DOHH2 (cell line): ENCODE data around the gene ARID3A.

ENCODE experiments used
- H3F3A ChIP-seq: fragments of 200-600 bp; sonication (generic), shearing (Covaris generic); 2 replicates; pipeline ENCODE4 v1.6.0; 2016; ENCODE audit warnings: antibody characterized with exemption, mild to moderate bottlenecking; ENCODE audit not compliant: control insufficient read depth, insufficient read depth
- H3K27ac ChIP-seq: fragments of 200-600 bp; sonication (generic); 2 replicates; pipeline ENCODE4 v1.5.1; 2014; ENCODE audit warnings: low read depth, mild to moderate bottlenecking, low read length, moderate library complexity
- H3K27me3 ChIP-seq: fragments of 200-600 bp; sonication (generic); 2 replicates; pipeline ENCODE4 v1.6.1; 2014; ENCODE audit warnings: mild to moderate bottlenecking, low read length, mixed read lengths; ENCODE audit not compliant: control insufficient read depth
- H3K36me3 ChIP-seq: fragments of 200-600 bp; sonication (generic); 2 replicates; pipeline ENCODE4 v1.6.1; 2014; ENCODE audit warnings: mild to moderate bottlenecking, low read length, moderate library complexity, mixed read lengths; ENCODE audit not compliant: control insufficient read depth
- H3K4me1 ChIP-seq: fragments of 200-600 bp; sonication (generic); 2 replicates; pipeline ENCODE4 v1.6.1; 2014; ENCODE audit warnings: mild to moderate bottlenecking, low read length, mixed read lengths; ENCODE audit not compliant: control insufficient read depth
- H3K4me2 ChIP-seq: fragments of 200-600 bp; sonication (generic); 2 replicates; pipeline ENCODE4 v1.6.0; 2014; ENCODE audit warnings: mild to moderate bottlenecking, low read length, moderate library complexity
- H3K4me3 ChIP-seq: fragments of 200-600 bp; sonication (generic); 2 replicates; pipeline ENCODE4 v1.5.1; 2014; ENCODE audit warnings: mild to moderate bottlenecking, low read length, mixed read lengths
- H3K79me2 ChIP-seq: fragments of 200-600 bp; sonication (generic); 2 replicates; pipeline ENCODE4 v1.6.1; 2014; ENCODE audit warnings: mild to moderate bottlenecking, low read length, mixed read lengths; ENCODE audit not compliant: control insufficient read depth
- H3K9me2 ChIP-seq: fragments of 200-600 bp; sonication (generic); replicated peaks from 2 replicates; pipeline ENCODE4 v1.6.1; 2014; ENCODE audit warnings: mild to moderate bottlenecking, low read length, mixed read lengths; ENCODE audit not compliant: control insufficient read depth
- H3K9me3 ChIP-seq: fragments of 200-600 bp; sonication (generic); 2 replicates; pipeline ENCODE4 v1.6.1; 2014; ENCODE audit warnings: antibody characterized with exemption, low read length, mixed read lengths; ENCODE audit not compliant: control insufficient read depth, insufficient read depth
- H4K20me1 ChIP-seq: fragments of 200-600 bp; sonication (generic); 2 replicates; pipeline ENCODE4 v1.6.0; 2014; ENCODE audit warnings: low read depth, mild to moderate bottlenecking, antibody characterized with exemption, low read length, moderate library complexity; ENCODE audit not compliant: control insufficient read depth, insufficient read depth
- CTCF ChIP-seq: fragments of 200-600 bp; sonication (generic); IDR thresholded peaks from one replicate; pipeline ENCODE4 v1.5.1; 2014; ENCODE audit warnings: antibody characterized with exemption, mild to moderate bottlenecking, low read depth, low read length; ENCODE audit not compliant: poor library complexity, severe bottlenecking
- EZH2phosphoT487 ChIP-seq: fragments of 200-600 bp; sonication (generic); IDR thresholded peaks from 2 replicates; pipeline ENCODE4 v1.6.1; 2017; ENCODE audit warnings: borderline replicate concordance, mild to moderate bottlenecking, antibody characterized with exemption, low read length, moderate library complexity, mixed read lengths

ARID3A gene

GRCh38 chr19:986083-986482, 60.2 kb downstream of the ARID3A start:
- peaks cover 4% of the 10 kb centered on the region for H3F3A ChIP-seq
- H3K9me2 ChIP-seq, result no peaks in the 10 kb centered on the region

GRCh38 chr19:988081-988480, 62.2 kb downstream of the ARID3A start:
- Histone ChIP-seq H3F3A (peaks cover 2% of the 10 kb centered on the region), H3K4me1 (peaks cover 14% of the 10 kb centered on the region), H3K27me3 (no peaks in the 10 kb centered on the region), H3K36me3 (peaks cover 61% of the 10 kb centered on the region), H3K9me3 (peaks cover 4% of the 10 kb centered on the region; the same call in 1 of the 2 replicates), H3K4me2 (no peak overlapping the region), H3K4me3 (no peak overlapping the region), H3K79me2 (peaks cover 17% of the 10 kb centered on the region), H3K9me2 (no peaks in the 10 kb centered on the region), H3K27ac (no peak overlapping the region), H4K20me1 (no peaks in the 10 kb centered on the region)
- TF ChIP-seq CTCF, result no peak
- TF ChIP-seq EZH2phosphoT487, result no peak

More at GRCh38 chr19:986083-986482, 60.2 kb downstream of the ARID3A start:
- H3K9me3 ChIP-seq, result peaks cover 3% of the 10 kb centered on the region; the same call in 1 of the 2 replicates
- TF ChIP-seq CTCF (no peak), EZH2phosphoT487 (no peak)
- H3K4me2 ChIP-seq, result no peak overlapping the region
- H3K79me2 ChIP-seq, result peaks cover 17% of the 10 kb centered on the region
- no peaks in the 10 kb centered on the region; the same call in 1 of the 2 replicates for H3K27me3 ChIP-seq
- H4K20me1 ChIP-seq, result no peaks in the 10 kb centered on the region
- no peak overlapping the region for H3K4me3 ChIP-seq
- peaks cover 20% of the 10 kb centered on the region for H3K4me1 ChIP-seq
- H3K27ac ChIP-seq, result no peak overlapping the region
- H3K36me3 ChIP-seq, result peaks cover 47% of the 10 kb centered on the region

- H3K4me2 ChIP-seq, result no peak overlapping the region
- peaks cover 17% of the 10 kb centered on the region for H3K79me2 ChIP-seq
- H3K36me3 ChIP-seq, result peaks cover 63% of the 10 kb centered on the region
- no peaks in the 10 kb centered on the region; the same call in 1 of the 2 replicates for H3F3A ChIP-seq
- TF ChIP-seq EZH2phosphoT487, result no peak
- no peak for TF ChIP-seq CTCF
- H3K27me3 ChIP-seq, result no peaks in the 10 kb centered on the region
- H3K9me3 ChIP-seq, result peaks cover 4% of the 10 kb centered on the region; the same call in 1 of the 2 replicates
- H4K20me1 ChIP-seq, result no peaks in the 10 kb centered on the region
- H3K4me3 ChIP-seq, result no peak overlapping the region
- no peaks in the 10 kb centered on the region for H3K9me2 ChIP-seq
- H3K4me1 ChIP-seq, result peaks cover 14% of the 10 kb centered on the region
- no peak overlapping the region for H3K27ac ChIP-seq
Observed at GRCh38 chr19:988510-988909, 62.7 kb downstream of the ARID3A start.
